Transverse colon (tissue), 4 donors: ENCODE results near the gene CLEC18C. TPM values are rescaled to one million over a fixed set of nuclear protein-coding genes. Genes with fewer than 3 reads are reported as not detected.
"Not testable (repeated sequence)": the region's sequence is repeated elsewhere in the genome, so short reads cannot be mapped to it uniquely, and the experiment has no call there.

Experiments
- DNase-seq: peaks from one replicate; pipeline ENCODE4 v3.0.0-alpha.2; 2019
- H3K27ac ChIP-seq, 4 donors: fragments of 200-600 bp; sonication (generic); 2 replicates each; pipeline ENCODE4 v1.5.1; 2016 to 2018; ENCODE audit warnings: inconsistent platforms in 4 of 4
- H3K27me3 ChIP-seq: fragments of 200-600 bp; sonication (generic); 2 replicates; pipeline ENCODE4 v1.5.1; 2017; ENCODE audit warnings: inconsistent platforms
- H3K36me3 ChIP-seq, 4 donors: fragments of 200-600 bp; sonication (generic); 2 replicates each; pipeline ENCODE4 v1.5.1; 2017 to 2019; ENCODE audit warnings: inconsistent platforms in 4 of 4
- H3K4me1 ChIP-seq, 4 donors: fragments of 200-600 bp; sonication (generic); 2 replicates each; pipeline ENCODE4 v1.5.1; 2017 to 2020; ENCODE audit warnings: inconsistent platforms in 4 of 4
- H3K4me3 ChIP-seq, 4 donors: fragments of 200-600 bp; sonication (generic); 1 replicate in 1 of 4; 2 replicates in 3 of 4; pipeline versions ENCODE4 v1.5.1 to v1.6.1; 2017 to 2019; ENCODE audit warnings: inconsistent platforms in 4 of 4
- H3K9me3 ChIP-seq, 2 donors: fragments of 200-600 bp; sonication (generic); 2 replicates each; pipeline ENCODE4 v1.5.1; 2017 to 2019; ENCODE audit warnings: inconsistent platforms in 2 of 2
- WGBS, 2 donors: methylation state at CpG; one replicate each; pipeline ENCODE4 v1.1.5; 2018; ENCODE audit warnings: low coverage in 1 of 2; 5-methylcytosine and 5-hydroxymethylcytosine counted together
- in situ Hi-C, 4 donors: fragments of 200-750 bp; cut with MboI; loops; one replicate each; pipeline versions ENCODE4 v1.15.0 to v1.15.1; 2017; ENCODE audit warnings: low sequenced_read_pairs in 3 of 4, low pct_ligation_motif_present in 1 of 4, low pct_unique_long_range_greater_than_20kb in 1 of 4
- intact Hi-C: fragments of 100-400 bp; cut with DNase I; formaldehyde crosslinking; loops from one replicate; pipeline ENCODE4 v1.15.1; 2023; ENCODE audit warnings: low total_unique reads
- total RNA-seq, 4 donors: library from RNA; depleted of rRNA; stranded (reverse); fragments of >200 nt; gene quantifications; one replicate each; pipeline ENCODE4 v1.1.0, GENCODE V29; 2016

Gene CLEC18C
- 1 to 10 TPM in 1 of 4 donors, under 1 TPM in 2, not detected in 1; 0.55 to 4.1 (median 0.79) TPM for total RNA-seq

DNA sequence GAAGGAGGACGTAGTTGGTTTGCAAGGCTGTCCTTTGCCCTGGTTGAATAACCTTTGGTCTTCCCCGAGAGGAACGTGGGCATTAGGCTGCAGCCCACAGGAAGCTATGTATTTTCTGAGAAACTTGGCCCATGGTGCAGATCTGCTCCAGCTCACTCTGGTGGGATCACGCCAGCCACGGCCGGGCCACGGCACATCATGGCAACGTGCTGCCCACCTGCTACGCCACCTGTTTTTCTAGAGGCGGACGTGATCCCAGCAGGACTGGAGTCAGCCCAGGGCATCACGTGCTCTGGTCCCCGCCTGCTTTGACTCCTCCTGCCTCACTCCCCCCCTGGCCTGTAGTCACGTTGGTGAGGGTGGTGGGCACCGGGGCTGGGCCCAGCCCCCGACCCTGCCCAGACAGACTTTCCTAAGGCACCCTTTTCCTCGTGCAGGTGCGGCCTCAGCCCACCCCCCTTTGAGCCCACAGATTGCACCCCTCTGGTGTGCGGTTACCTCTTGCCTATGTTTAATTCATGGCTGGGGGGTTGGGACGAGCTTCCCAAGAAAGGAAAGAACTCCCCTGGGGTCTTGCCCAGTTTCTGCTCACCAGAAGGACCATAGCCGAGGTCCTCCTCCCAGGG, at the start of gene CLEC18C:
Gene CLEC18C, plus strand, starts transcription at position 576 of the 626 bp plus-strand sequence. CDS start 492 bp downstream, outside the sequence.
- H3K27ac ChIP-seq, H3K4me3 ChIP-seq, intact Hi-C loops, H3K4me1 ChIP-seq, H3K36me3 ChIP-seq, H3K9me3 ChIP-seq, H3K27me3 ChIP-seq, DNase-seq: not testable (repeated sequence)
- in situ Hi-C loops, result loop anchor here in 1 of 4 donors (25.0 kb wide), 1 partner anchor 89 kb away; the partner anchor contains the start of gene EXOSC6
- 80% methylated on average over 12 of the region's 21 CpGs; no CpG with 5 or more reads in 1 of the 2 donors for WGBS, 2 donors

DNA sequence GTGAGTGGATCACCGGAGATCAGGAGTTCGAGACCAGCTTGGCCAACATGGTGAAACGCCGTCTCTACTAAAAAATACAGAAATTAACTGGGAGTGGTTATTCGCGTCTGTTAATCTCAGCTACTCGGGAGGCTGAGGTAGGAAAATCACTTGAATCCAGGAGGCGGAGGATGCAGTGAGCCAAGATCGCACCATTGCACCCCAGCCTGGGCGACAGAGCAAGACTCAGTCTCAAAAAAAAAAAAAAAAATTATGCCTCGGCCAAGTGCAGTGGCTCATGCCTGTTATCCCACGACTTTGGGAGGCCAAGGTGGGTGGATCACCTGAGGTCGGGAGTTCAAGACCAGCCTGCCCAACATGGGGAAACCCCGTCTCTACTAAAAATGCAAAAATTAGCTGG, 49.8 kb upstream of the CLEC18C start:
- H3K4me3 ChIP-seq, H3K4me1 ChIP-seq, H3K27ac ChIP-seq, intact Hi-C loops, H3K27me3 ChIP-seq, H3K9me3 ChIP-seq, DNase-seq, in situ Hi-C loops: not testable (repeated sequence)
- H3K36me3 ChIP-seq, result peaks cover 0 to 49% (median 20%) of the 10 kb centered on the region in 4 donors
- 85 to 88% methylated on average over 14 of the region's 14 CpGs for WGBS, 2 donors

GRCh38 chr16:70126226-70126625, 47.4 kb upstream of the CLEC18C start:
- H3K4me1 ChIP-seq, H3K9me3 ChIP-seq, H3K27ac ChIP-seq, in situ Hi-C loops, DNase-seq, H3K4me3 ChIP-seq, intact Hi-C loops, H3K27me3 ChIP-seq: not testable (repeated sequence)
- peaks cover 0 to 70% (median 30%) of the 10 kb centered on the region in 4 donors for H3K36me3 ChIP-seq
- 83 to 95% methylated on average over 11 of the region's 11 CpGs for WGBS, 2 donors

GRCh38 chr16:70127706-70128105, 45.9 kb upstream of the CLEC18C start:
- WGBS, 2 donors, result 91% methylated on average over 4 of the region's 5 CpGs; no CpG with 5 or more reads in 1 of the 2 donors
- DNase-seq, H3K4me1 ChIP-seq, in situ Hi-C loops, H3K9me3 ChIP-seq, H3K27me3 ChIP-seq, H3K4me3 ChIP-seq, intact Hi-C loops, H3K27ac ChIP-seq: not testable (repeated sequence)
- H3K36me3 ChIP-seq, result peaks cover 0 to 70% (median 29%) of the 10 kb centered on the region in 4 donors

GRCh38 chr16:70128844-70129243, 44.7 kb upstream of the CLEC18C start:
- H3K9me3 ChIP-seq, H3K27me3 ChIP-seq, H3K4me3 ChIP-seq, H3K27ac ChIP-seq, H3K4me1 ChIP-seq, DNase-seq, in situ Hi-C loops, intact Hi-C loops: not testable (repeated sequence)
- WGBS, 2 donors, result no CpG with 5 or more reads among the region's 10 CpGs
- H3K36me3 ChIP-seq, result peaks cover 0 to 74% (median 29%) of the 10 kb centered on the region in 4 donors

DNA sequence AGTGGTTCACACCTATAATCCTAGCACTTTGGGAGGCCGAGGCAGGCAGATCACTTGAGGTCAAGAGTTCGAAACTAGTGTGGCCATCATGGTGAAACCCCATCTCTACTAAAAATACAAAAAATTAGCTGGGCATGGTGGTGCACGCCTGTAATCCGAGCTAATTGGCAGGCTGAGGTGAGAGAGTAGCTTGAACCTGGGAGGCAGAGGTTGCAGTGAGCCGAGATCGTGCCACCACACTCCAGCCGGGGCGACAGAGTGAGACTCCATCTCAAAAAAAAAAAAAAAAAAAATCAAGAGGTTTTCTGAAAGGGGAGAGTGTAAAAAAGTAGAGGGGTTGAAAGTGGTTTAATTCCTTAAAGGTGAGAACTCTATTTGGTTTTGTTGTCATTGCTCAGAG, 37.8 kb upstream of the CLEC18C start:
- intact Hi-C loops, H3K27ac ChIP-seq, in situ Hi-C loops, H3K27me3 ChIP-seq, H3K9me3 ChIP-seq, DNase-seq, H3K4me3 ChIP-seq, H3K4me1 ChIP-seq: not testable (repeated sequence)
- WGBS, 2 donors, result 97 to 98% methylated on average over 6 to 8 of the region's 8 CpGs
- peaks cover 0 to 85% (median 31%) of the 10 kb centered on the region in 4 donors for H3K36me3 ChIP-seq

- peaks cover 0 to 86% (median 34%) of the 10 kb centered on the region in 4 donors for H3K36me3 ChIP-seq
- in situ Hi-C loops, H3K27ac ChIP-seq, H3K27me3 ChIP-seq, intact Hi-C loops, H3K9me3 ChIP-seq, H3K4me3 ChIP-seq, DNase-seq, H3K4me1 ChIP-seq: not testable (repeated sequence)
- WGBS, 2 donors, result 81 to 100% methylated on average over 1 to 2 of the region's 2 CpGs
Observed at GRCh38 chr16:70136595-70136994, 37.0 kb upstream of the CLEC18C start.

GRCh38 chr16:70142739-70143138, 30.8 kb upstream of the CLEC18C start:
- in situ Hi-C loops, H3K27me3 ChIP-seq, H3K9me3 ChIP-seq, H3K4me1 ChIP-seq, DNase-seq, intact Hi-C loops, H3K27ac ChIP-seq, H3K4me3 ChIP-seq: not testable (repeated sequence)
- peaks cover 2 to 66% (median 29%) of the 10 kb centered on the region in 4 donors for H3K36me3 ChIP-seq
- WGBS, 2 donors, result 92 to 95% methylated on average over 10 of the region's 10 CpGs

GRCh38 chr16:70143231-70143895, 30.2 kb upstream of the CLEC18C start:
- H3K27ac ChIP-seq, H3K4me1 ChIP-seq, intact Hi-C loops, H3K9me3 ChIP-seq, DNase-seq, H3K4me3 ChIP-seq, H3K27me3 ChIP-seq, in situ Hi-C loops: not testable (repeated sequence)
- H3K36me3 ChIP-seq, result peaks cover 2 to 62% (median 27%) of the 10 kb centered on the region in 4 donors
- 83 to 86% methylated on average over 8 to 9 of the region's 9 CpGs for WGBS, 2 donors

DNA sequence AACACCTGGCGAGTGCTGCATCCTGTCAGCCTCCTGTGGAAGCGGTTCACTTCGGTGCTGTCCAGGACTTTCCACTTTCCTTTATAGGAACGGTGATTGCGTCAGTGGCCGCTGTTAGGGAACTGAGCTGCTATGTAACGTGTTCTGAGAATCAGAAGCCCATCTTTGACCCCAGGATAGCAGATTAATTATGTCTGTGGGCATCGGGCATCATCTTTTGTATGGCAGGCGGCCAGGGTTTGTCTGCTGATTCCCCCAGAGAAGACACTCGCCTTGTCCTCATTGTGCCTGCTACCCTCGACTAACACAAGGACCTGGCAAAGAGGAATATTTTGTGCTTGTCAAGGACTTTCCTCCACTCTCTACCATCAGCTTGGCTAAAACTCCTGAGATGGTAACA, 25.7 kb upstream of the CLEC18C start:
- H3K4me3 ChIP-seq, H3K27ac ChIP-seq, intact Hi-C loops, H3K27me3 ChIP-seq, DNase-seq, H3K9me3 ChIP-seq, in situ Hi-C loops: not testable (repeated sequence)
- peaks cover 3 to 13% (median 6%) of the 10 kb centered on the region in 4 donors for H3K4me1 ChIP-seq
- H3K36me3 ChIP-seq, result peaks cover 0 to 62% (median 28%) of the 10 kb centered on the region in 4 donors
- WGBS, 2 donors, result 63 to 82% methylated on average over 3 to 5 of the region's 11 CpGs
